ENCODE measurements around the gene RAMAC. TPM values are rescaled to one million over a fixed set of nuclear protein-coding genes. Genes with fewer than 3 reads are reported as not detected.
A peak's percentile ranks its signal among the peaks of the same experiment; 100 is the strongest.
"Not testable (repeated sequence)": the region's sequence is repeated elsewhere in the genome, so short reads cannot be mapped to it uniquely, and the experiment has no call there.

The RAMAC gene
- total RNA-seq = 10 to 100 TPM; 16.4 to 28.0 (median 23.7) TPM

- ATAC-seq = peak; percentile 98 to 99
- Histone ChIP-seq H3K36me3 (peaks cover 0 to 25% of the 10 kb centered on the region in 2 donors), H3K27me3 (no peaks in the 10 kb centered on the region), H3K9me3 (no peaks in the 10 kb centered on the region), H3K4me1 (peaks cover 13 to 19% of the 10 kb centered on the region in 2 donors), H3K27ac (peak within 1 kb of the TSS; percentile 81 to 90 (median 84)), H3K4me3 (peak within 1 kb of the TSS; percentile 73 to 89 (median 77))
- intact Hi-C loops (cut with DNase I; ENCODE audit: low total_unique reads) (loop anchor here (1.0 kb wide), 1 partner anchor 137 kb away; no protein-coding TSS in a partner anchor), in situ Hi-C loops (cut with MboI; ENCODE audit: low sequenced_read_pairs in 4 of 4) (no loop called here)
- peak; percentile 89 to 93 for DNase-seq
- no peak for TF ChIP-seq CTCF (IDR thresholded peaks at IDR 0.05 in 4 of 5, conservative IDR thresholded peaks at IDR 0.05 in 1 of 5)
- TF ChIP-seq POLR2A (IDR thresholded peaks at IDR 0.05) = peak; percentile 62 to 79
Measured at GRCh38 chr15:82985688-82986441, at the start of gene RAMAC. RAMAC (plus strand) TSS chr15:82986210; CDS start chr15:82989019, 2,809 bp downstream.

- Histone ChIP-seq H3K9me3 (no peaks in the 10 kb centered on the region), H3K27ac (peak overlapping the region; percentile 56 to 62 (median 56)), H3K4me1 (peaks cover 27 to 33% of the 10 kb centered on the region in 2 donors), H3K27me3 (no peaks in the 10 kb centered on the region), H3K4me3 (no peak overlapping the region), H3K36me3 (no peaks in the 10 kb centered on the region)
- no peak for TF ChIP-seq POLR2A (IDR thresholded peaks at IDR 0.05)
- no peak for TF ChIP-seq CTCF (IDR thresholded peaks at IDR 0.05 in 4 of 5, conservative IDR thresholded peaks at IDR 0.05 in 1 of 5)
- in situ Hi-C loops (cut with MboI; ENCODE audit: low sequenced_read_pairs in 4 of 4) = no loop called here
- ATAC-seq = peak; percentile 95
- intact Hi-C loops (cut with DNase I; ENCODE audit: low total_unique reads) = loop anchor here (2.0 kb wide), 1 partner anchor 18 kb away; no protein-coding TSS in a partner anchor
- peak; percentile 28 to 65 for DNase-seq
Measured at GRCh38 chr15:82936966-82937711, 48.9 kb upstream of the RAMAC start.

- Histone ChIP-seq H3K4me3 (no peak overlapping the region), H3K36me3 (no peaks in the 10 kb centered on the region), H3K4me1 (peaks cover 32 to 38% of the 10 kb centered on the region in 2 donors), H3K27me3 (no peaks in the 10 kb centered on the region), H3K9me3 (no peaks in the 10 kb centered on the region), H3K27ac (peak overlapping the region; percentile 56 to 62 (median 56))
- ATAC-seq (no peak), DNase-seq (no peak)
- intact Hi-C loops (cut with DNase I; ENCODE audit: low total_unique reads) = loop anchor here (2.0 kb wide), 1 partner anchor 19 kb away; no protein-coding TSS in a partner anchor
- TF ChIP-seq POLR2A (IDR thresholded peaks at IDR 0.05) (no peak), CTCF (IDR thresholded peaks at IDR 0.05 in 4 of 5, conservative IDR thresholded peaks at IDR 0.05 in 1 of 5) (no peak)
- in situ Hi-C loops (cut with MboI; ENCODE audit: low sequenced_read_pairs in 4 of 4) = no loop called here
Measured at GRCh38 chr15:82937712-82938058, 48.3 kb upstream of the RAMAC start.

GRCh38 chr15:82939678-82940077 lies 46.3 kb upstream of the RAMAC start:
- intact Hi-C loops (cut with DNase I; ENCODE audit: low total_unique reads) = loop anchor here (5.0 kb wide), 1 partner anchor 132 kb away; the partner anchor contains the start of genes FSD2 and WHAMM
- H3K4me3 ChIP-seq; H3K36me3 ChIP-seq; in situ Hi-C loops (cut with MboI; ENCODE audit: low sequenced_read_pairs in 4 of 4); DNase-seq; H3K9me3 ChIP-seq; H3K27me3 ChIP-seq; ATAC-seq; H3K27ac ChIP-seq: not testable (repeated sequence)
- H3K4me1 ChIP-seq = peaks cover 49 to 57% of the 10 kb centered on the region in 2 donors

- intact Hi-C loops (cut with DNase I; ENCODE audit: low total_unique reads) = loop anchor here (5.0 kb wide), 1 partner anchor 135 kb away; the partner anchor contains the start of genes FSD2 and WHAMM
- Histone ChIP-seq H3K27ac (peak overlapping the region; percentile 72 to 89 (median 78)), H3K36me3 (no peaks in the 10 kb centered on the region), H3K4me3 (no peak overlapping the region), H3K4me1 (peaks cover 36 to 55% of the 10 kb centered on the region in 2 donors), H3K27me3 (no peaks in the 10 kb centered on the region), H3K9me3 (no peaks in the 10 kb centered on the region)
- TF ChIP-seq POLR2A (IDR thresholded peaks at IDR 0.05) (no peak), CTCF (IDR thresholded peaks at IDR 0.05 in 4 of 5, conservative IDR thresholded peaks at IDR 0.05 in 1 of 5) (no peak)
- DNase-seq = peak; percentile 78 to 93
- peak; percentile 96 to 97 for ATAC-seq
- in situ Hi-C loops (cut with MboI; ENCODE audit: low sequenced_read_pairs in 4 of 4) = no loop called here
Measured at GRCh38 chr15:82942691-82943090, 43.3 kb upstream of the RAMAC start.

Data from gastrocnemius medialis (tissue), 4 donors.